Stimulated activated CD4-positive, alpha-beta T cell treated with anti-CD3 and anti-CD28 coated beads, Interleukin-12 subunit alpha, Interleukin-12 subunit beta, amount 100 ng/mL, for 48 hours (primary cell): ENCODE measurements around the gene LZTS2.
"Not testable (repeated sequence)": the region's sequence is repeated elsewhere in the genome, so short reads cannot be mapped to it uniquely, and the experiment has no call there.

Experiments used
- DNase-seq, 3 donors: peaks; one replicate each; pipeline ENCODE4 v3.0.0-alpha.2; 2020; ENCODE audit warnings: low read depth in 2 of 3, low spot score in 1 of 3

Gene LZTS2

GRCh38 chr10:101031128-101031795 is 31.7 kb downstream of the LZTS2 start, which contains the start of the genes PDZD7 and SFXN3:
TSS of gene PDZD7 (minus strand) at chr10:101031129. CDS start at chr10:101030219, 910 bp downstream.
TSS of gene SFXN3 (plus strand) at chr10:101031234. CDS start at chr10:101034695, 3,461 bp downstream.
- DNase-seq: peak; percentile 93 to 97 (median 96)

GRCh38 chr10:101031796-101032636 is 32.4 kb downstream of the LZTS2 start:
- peak; percentile 49 to 60 (median 50) for DNase-seq

- DNase-seq: peak; percentile 37 to 46 (median 45)
Observed at GRCh38 chr10:101032637-101033224, 33.1 kb downstream of the LZTS2 start.

- DNase-seq: no peak
Observed at GRCh38 chr10:101033276-101033675, 33.7 kb downstream of the LZTS2 start.

- not testable (repeated sequence) for DNase-seq
Observed at GRCh38 chr10:101034404-101034803, 34.8 kb downstream of the LZTS2 start.

- DNase-seq: no peak
Observed at GRCh38 chr10:101035314-101035713, 35.7 kb downstream of the LZTS2 start.

- no peak for DNase-seq
Observed at GRCh38 chr10:101035916-101036702, 36.5 kb downstream of the LZTS2 start.

GRCh38 chr10:101036726-101037125 is 37.1 kb downstream of the LZTS2 start:
- no peak for DNase-seq

GRCh38 chr10:101038484-101038883 is 38.9 kb downstream of the LZTS2 start:
- no peak for DNase-seq

- DNase-seq: no peak
Observed at GRCh38 chr10:101040061-101040460, 40.5 kb downstream of the LZTS2 start.

GRCh38 chr10:101040851-101041250 is 41.2 kb downstream of the LZTS2 start:
- no peak for DNase-seq

- DNase-seq: peak; percentile 42 to 70 (median 46)
Observed at GRCh38 chr10:101041252-101041761, 41.7 kb downstream of the LZTS2 start.

- DNase-seq: no peak
Observed at GRCh38 chr10:101042118-101042517, 42.5 kb downstream of the LZTS2 start.

GRCh38 chr10:101042667-101043362 is 43.2 kb downstream of the LZTS2 start:
- peak; percentile 83 to 90 (median 90) for DNase-seq

GRCh38 chr10:101043363-101043707 is 43.7 kb downstream of the LZTS2 start:
- DNase-seq: no peak

GRCh38 chr10:101044117-101044516 is 44.5 kb downstream of the LZTS2 start:
- no peak for DNase-seq

- DNase-seq: no peak
Observed at GRCh38 chr10:101046332-101047238, 47.0 kb downstream of the LZTS2 start.

GRCh38 chr10:101047268-101047667 is 47.7 kb downstream of the LZTS2 start:
- no peak for DNase-seq
